Measurements from ENCODE around the gene TRIM14.
"Not testable (repeated sequence)": the region's sequence is repeated elsewhere in the genome, so short reads cannot be mapped to it uniquely, and the experiment has no call there.

TRIM14 gene

GRCh38 chr9:98081477-98082219, 37.4 kb downstream of the TRIM14 start:
- DNase-seq: no peak

- no peak for DNase-seq
These were observed 38.2 kb downstream of the TRIM14 start for GRCh38 chr9:98080780-98081179.

DNA sequence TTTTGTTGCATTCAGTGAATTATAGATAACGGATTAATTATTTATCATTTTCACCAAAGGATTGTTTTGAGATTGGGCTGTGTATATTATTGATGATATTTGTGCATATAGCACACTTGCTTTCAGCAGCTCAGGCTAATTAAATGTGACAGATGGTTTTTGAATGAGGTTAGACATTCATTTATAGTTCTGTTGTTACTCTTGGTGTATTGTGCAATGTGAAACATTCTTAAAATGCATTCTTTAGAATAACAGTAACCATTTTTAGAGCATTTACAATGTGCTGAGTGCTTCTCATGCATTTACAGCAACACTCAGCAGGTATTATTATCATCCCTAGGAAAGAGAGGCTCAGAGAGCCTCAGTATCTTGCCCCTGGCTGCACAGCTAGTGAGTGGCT, 38.7 kb downstream of the TRIM14 start:
- no peak for DNase-seq

GRCh38 chr9:98078895-98079294, 40.1 kb downstream of the TRIM14 start:
- DNase-seq: no peak

GRCh38 chr9:98076514-98076890, 42.5 kb downstream of the TRIM14 start:
- not testable (repeated sequence) for DNase-seq

DNA sequence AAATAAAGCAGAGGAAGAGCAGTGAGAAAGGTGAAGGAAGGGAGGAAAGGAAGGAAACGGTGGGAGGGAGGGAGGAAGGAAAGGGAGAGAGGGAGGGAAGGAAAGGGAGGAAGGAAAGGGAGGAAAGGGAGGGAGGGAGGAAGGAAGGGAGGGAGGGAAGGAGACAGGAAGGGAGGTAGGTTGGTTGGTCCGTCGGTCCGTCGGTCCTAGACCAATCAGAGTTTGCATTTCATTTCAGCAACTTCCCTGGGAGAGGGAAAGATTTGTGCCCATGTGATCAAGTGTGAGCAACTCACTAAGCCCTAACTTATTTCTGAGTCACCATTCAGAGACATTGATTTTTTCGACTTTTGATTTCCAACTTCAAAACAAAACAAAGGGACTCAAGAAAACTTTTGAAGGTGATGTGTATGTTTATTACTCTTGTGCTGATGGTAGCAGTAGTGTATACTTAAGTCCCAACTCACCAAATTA, 43.7 kb downstream of the TRIM14 start:
- no peak for DNase-seq

DNA sequence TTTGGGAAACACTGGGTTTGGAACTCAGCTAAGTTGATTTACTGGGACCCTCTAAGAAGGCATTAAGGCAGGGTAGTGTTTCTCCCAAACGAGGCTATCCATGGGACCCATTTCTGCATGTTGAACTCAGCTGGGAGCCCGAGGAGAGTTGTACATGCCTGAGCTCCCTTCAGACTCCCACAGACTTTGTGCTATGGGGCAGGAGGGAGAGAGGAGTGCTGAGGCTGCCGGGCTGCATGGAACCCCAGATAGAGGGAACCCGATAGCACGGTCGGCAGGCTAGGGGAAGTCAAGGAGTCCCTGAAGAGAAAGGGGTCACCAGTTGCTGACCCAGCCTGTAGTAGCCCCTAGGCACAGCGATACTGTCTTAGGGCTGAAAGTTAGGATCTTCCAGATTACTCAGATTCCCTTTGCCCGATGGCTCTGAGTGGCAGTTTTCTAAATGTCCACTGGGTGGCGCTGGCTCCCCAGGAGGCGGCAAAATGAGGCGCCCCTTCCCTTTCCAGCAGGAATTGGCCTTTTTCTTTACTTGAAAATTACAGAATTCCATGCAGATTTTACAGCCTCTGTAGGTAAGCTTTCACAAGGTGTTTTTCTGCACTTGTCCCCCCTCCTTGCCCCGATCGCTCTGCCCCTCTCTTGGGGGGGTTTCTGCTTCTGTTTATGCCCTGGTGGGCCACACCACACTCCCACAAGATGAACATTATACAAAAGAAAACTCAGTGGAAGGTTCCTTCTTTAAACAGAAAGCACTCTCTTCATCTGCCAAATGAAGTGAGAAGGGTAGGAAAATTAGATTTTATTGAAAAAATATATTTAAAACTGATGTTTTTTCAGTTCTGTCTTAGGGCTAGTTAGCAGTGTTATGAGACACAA, 44.7 kb downstream of the TRIM14 start:
- DNase-seq: no peak

GRCh38 chr9:98071737-98072136, 47.3 kb downstream of the TRIM14 start:
- DNase-seq: no peak

- no peak for DNase-seq
These were observed 48.3 kb downstream of the TRIM14 start for GRCh38 chr9:98070704-98071103.

- DNase-seq: no peak
These were observed 49.5 kb downstream of the TRIM14 start for GRCh38 chr9:98069551-98069950.

GRCh38 chr9:98067184-98067583, 51.8 kb downstream of the TRIM14 start:
- no peak for DNase-seq

GRCh38 chr9:98066235-98066634, 52.8 kb downstream of the TRIM14 start:
- no peak for DNase-seq

DNA sequence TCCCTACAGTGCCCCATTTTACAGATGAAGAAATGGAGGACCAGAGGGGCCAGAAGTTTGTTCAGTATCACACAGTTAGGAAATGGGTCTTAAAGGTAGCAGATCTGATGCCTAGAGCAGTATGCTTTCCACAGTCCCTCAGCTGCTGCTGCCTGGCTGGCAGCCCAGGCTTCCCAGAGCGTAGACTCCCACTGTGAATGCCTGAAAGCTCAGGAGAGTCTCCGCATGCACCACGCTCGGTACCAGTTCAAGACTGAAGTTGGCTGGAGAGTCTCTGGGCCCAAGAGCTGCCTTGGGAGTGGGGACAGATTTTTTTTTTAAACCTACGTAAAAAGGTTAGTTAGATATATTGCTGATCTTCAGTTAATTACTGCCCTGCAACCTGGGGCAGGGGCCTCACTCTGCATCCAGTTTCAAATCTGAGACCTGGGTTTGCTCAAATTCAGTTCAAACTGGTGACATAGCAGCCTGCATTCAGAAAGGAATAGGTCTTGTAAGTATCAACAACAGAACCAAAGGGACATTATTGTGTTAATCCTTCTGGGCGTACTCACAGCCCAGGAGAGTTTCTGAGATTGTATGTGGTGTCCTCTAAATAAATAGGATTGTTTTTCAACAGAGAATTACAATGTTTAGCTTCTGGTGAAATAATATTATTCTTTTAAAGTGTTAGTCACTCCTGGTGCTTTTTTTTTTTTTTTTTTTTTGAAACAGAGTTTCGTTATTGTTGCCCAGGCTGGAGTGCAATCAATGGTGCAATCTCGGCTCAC, 54.2 kb downstream of the TRIM14 start:
- DNase-seq: no peak

DNA sequence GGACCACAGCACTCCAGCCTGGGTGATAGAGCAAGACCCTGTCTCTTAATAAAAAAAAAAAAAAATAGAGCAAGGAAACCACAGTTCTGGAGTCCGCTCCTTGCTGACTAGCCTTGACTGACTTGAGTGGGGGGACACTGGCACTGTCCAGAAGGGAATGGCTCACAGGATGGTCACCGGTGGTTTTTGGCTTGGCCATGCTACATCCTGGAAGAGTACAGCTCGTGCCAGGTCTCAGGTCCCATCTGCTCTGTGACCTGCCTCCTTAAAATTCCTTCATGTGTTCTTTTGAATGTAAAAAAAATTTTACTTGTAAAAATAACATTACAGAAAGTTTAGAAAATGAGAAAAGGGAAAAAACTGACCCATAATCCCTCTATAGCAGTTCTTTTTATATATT, 56.9 kb downstream of the TRIM14 start:
- DNase-seq: no peak

DNA sequence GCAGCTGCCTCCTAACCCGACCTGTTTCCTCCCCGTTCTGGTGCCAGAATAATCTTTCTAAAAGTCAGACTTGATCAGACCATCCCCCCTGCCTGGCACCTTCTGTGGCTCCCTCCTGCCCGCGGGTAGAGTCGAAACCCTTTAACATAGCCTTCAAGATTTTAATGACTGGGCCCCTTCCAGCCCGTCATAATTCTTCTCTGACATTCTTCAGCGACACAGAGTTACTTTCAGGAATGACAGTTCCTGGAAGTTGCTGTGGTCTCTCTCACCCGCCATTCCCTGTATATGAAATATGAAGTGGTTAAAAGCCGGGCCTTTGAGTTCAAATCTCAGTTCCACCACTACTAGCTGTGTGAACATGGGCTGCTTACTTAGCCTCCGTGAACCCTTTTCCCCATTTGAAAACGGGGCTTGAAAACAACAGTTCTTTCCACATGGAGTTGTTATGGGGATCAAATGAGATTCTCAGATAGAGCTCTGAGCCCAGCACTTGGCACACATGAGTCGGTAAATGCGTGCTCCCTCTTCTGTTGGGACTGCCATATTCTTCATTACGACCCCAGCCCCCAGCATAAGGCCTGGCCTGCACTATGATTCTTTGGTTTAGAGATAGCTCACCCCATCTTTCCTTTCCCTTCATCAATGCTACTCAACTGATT, 61.8 kb downstream of the TRIM14 start:
- DNase-seq: no peak

- peak; percentile 92 for DNase-seq
These were observed 62.5 kb downstream of the TRIM14 start, which contains the start of gene NANS for GRCh38 chr9:98056269-98057137. NANS (plus strand) TSS chr9:98056732; CDS start chr9:98056809, 77 bp downstream.

- no peak for DNase-seq
These were observed 64.6 kb downstream of the TRIM14 start for GRCh38 chr9:98054376-98054951.

GRCh38 chr9:98050351-98050750, 68.7 kb downstream of the TRIM14 start:
- DNase-seq: no peak

DNA sequence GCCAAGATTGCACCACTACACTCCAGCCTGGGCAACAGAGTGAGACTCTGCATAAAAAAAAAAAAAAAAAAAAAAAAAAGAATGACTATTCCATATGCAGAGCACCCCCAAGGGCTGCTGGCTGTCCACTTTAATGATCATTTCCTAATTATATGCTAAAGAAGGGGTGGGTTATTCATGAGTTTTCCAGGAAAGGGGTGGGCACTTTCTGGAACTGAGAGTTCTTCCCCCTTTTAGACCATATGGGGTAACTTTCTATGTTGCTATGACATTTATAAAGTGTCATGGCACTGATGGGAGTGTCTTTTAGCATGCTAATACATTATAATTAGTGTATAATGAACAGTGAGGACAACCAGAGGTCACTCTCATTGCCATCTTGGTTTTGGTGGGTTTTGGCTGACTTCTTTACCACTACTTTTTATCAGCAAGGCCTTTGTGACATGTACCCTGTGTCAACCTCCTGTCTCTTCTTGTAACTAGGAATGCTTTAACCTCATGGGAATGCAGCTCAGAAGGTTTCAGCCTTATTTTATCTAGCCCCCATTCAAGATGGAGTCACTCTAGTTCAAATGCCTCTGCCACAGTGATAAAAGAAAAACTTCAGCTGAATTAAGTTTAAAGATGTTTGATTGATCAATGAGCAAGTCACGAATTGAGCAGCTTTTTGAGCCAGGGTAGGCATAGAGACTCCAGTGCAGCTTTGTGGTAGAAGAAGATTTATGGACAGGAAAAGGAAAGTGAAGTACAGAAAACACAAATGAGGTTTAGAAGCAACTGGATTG, 69.5 kb downstream of the TRIM14 start:
- DNase-seq: no peak

DNA sequence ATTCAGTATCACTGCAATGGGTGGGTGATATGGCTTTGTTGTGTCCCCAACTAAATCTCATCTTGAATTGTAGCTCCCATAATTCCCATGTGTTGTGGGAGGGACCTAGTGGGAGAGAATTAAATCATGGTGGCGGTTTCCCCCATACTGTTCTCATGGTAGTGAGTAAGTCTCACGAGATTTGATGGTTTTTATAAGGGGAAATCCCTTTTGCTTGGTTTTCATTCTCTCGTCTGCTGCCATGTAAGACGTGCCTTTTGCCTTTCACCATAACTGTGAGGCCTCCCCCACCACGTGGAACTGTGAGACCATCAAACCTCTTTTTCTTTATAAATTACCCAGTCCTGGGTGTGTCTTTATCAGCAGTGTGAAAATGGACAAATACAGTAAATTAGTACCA, 72.0 kb downstream of the TRIM14 start:
- no peak for DNase-seq

- DNase-seq: no peak
These were observed 72.9 kb downstream of the TRIM14 start for GRCh38 chr9:98046180-98046543.
